Head of caudate nucleus (tissue), 42 donors: Measurements from ENCODE around the gene NME9.
A peak's percentile ranks its signal among the peaks of the same experiment; 100 is the strongest.

Source experiments
- DNase-seq, 42 donors: peaks; one replicate each; pipeline versions ENCODE4 v3.0.0 to v3.0.0-alpha.2; 2020 to 2021; ENCODE audit warnings: mixed read lengths in 7 of 42
- intact Hi-C: fragments of 100-400 bp; cut with DNase I; formaldehyde crosslinking; loops from one replicate; pipeline ENCODE4 v1.15.0; 2022

NME9 gene

GRCh38 chr3:138308783-138309182, 20.9 kb downstream of the NME9 start:
- no peak for DNase-seq
- intact Hi-C loops, result no loop called here

GRCh38 chr3:138307899-138308298, 21.8 kb downstream of the NME9 start:
- DNase-seq, result no peak
- intact Hi-C loops, result no loop called here

- intact Hi-C loops, result no loop called here
- peak in 20 of 42 donors; percentile 21 to 67 (median 36) for DNase-seq
These were observed 26.2 kb downstream of the NME9 start for GRCh38 chr3:138303474-138303873.

- intact Hi-C loops, result no loop called here
- peak in 8 of 42 donors; percentile 25 to 57 (median 30) for DNase-seq
These were observed 29.0 kb downstream of the NME9 start for GRCh38 chr3:138300647-138301046.

GRCh38 chr3:138297876-138298275, 31.8 kb downstream of the NME9 start:
- intact Hi-C loops, result no loop called here
- DNase-seq, result no peak

- intact Hi-C loops, result no loop called here
- DNase-seq, result no peak
These were observed 32.5 kb downstream of the NME9 start for GRCh38 chr3:138297059-138297607.

GRCh38 chr3:138296639-138297038, 33.0 kb downstream of the NME9 start:
- DNase-seq, result no peak
- intact Hi-C loops, result no loop called here

- DNase-seq, result no peak
- intact Hi-C loops, result no loop called here
These were observed 40.0 kb downstream of the NME9 start for GRCh38 chr3:138289701-138290100.

- DNase-seq, result peak in 3 of 42 donors; percentile 26 to 69 (median 50)
- intact Hi-C loops, result no loop called here
These were observed 40.4 kb downstream of the NME9 start for GRCh38 chr3:138289260-138289659.

- intact Hi-C loops, result no loop called here
- DNase-seq, result no peak
These were observed 44.6 kb downstream of the NME9 start for GRCh38 chr3:138284957-138285477.

- DNase-seq, result no peak
These were observed 45.6 kb downstream of the NME9 start for GRCh38 chr3:138284079-138284478.

GRCh38 chr3:138282836-138283235, 46.8 kb downstream of the NME9 start:
- DNase-seq, result no peak
- intact Hi-C loops, result no loop called here

More at GRCh38 chr3:138284079-138284478, 45.6 kb downstream of the NME9 start:
- intact Hi-C loops, result no loop called here

GRCh38 chr3:138281561-138281960, 48.1 kb downstream of the NME9 start:
- intact Hi-C loops, result no loop called here
- no peak for DNase-seq

- DNase-seq, result no peak
- intact Hi-C loops, result no loop called here
These were observed 58.4 kb downstream of the NME9 start for GRCh38 chr3:138271189-138271794.

- DNase-seq, result no peak
- intact Hi-C loops, result no loop called here
These were observed 59.4 kb downstream of the NME9 start for GRCh38 chr3:138270245-138270644.

GRCh38 chr3:138267083-138267482, 62.6 kb downstream of the NME9 start:
- intact Hi-C loops, result no loop called here
- no peak for DNase-seq

GRCh38 chr3:138265745-138266144, 63.9 kb downstream of the NME9 start:
- DNase-seq, result no peak
- intact Hi-C loops, result no loop called here

- intact Hi-C loops, result no loop called here
- peak in 1 of 42 donors; percentile 5 for DNase-seq
These were observed 66.5 kb downstream of the NME9 start for GRCh38 chr3:138263104-138263503.

GRCh38 chr3:138260611-138261010, 69.0 kb downstream of the NME9 start:
- DNase-seq, result no peak
- intact Hi-C loops, result no loop called here

GRCh38 chr3:138259126-138259525, 70.5 kb downstream of the NME9 start:
- intact Hi-C loops, result no loop called here
- no peak for DNase-seq

- DNase-seq, result peak in 1 of 42 donors; percentile 4
- intact Hi-C loops, result no loop called here
These were observed 71.7 kb downstream of the NME9 start for GRCh38 chr3:138257986-138258385.
